HepG2 (cell line): ENCODE measurements around the gene BPIFA1. TPM values are rescaled to one million over a fixed set of nuclear protein-coding genes. Genes with fewer than 3 reads are reported as not detected.
A peak's percentile ranks its signal among the peaks of the same experiment; 100 is the strongest.

Source experiments
- ATRX ChIP-seq: sonication (generic); formaldehyde crosslinking; IDR thresholded peaks from 2 replicates; pipeline ENCODE4 v1.4.0; 2020; ENCODE audit warnings: missing genetic modification reagents, borderline replicate concordance
- CREM ChIP-seq, 2 experiments: sonication (generic) in 1 of 2; formaldehyde crosslinking in 1 of 2; IDR thresholded peaks; 2 replicates each; pipeline versions ENCODE4 v1.4.0 to v1.6.1; 2016 to 2020; ENCODE audit warnings: antibody characterized with exemption in 1 of 2, mild to moderate bottlenecking in 1 of 2, missing genetic modification reagents in 1 of 2
- DMAP1 ChIP-seq: IDR thresholded peaks from 2 replicates; pipeline ENCODE4 v1.6.1; 2016
- IKZF4 ChIP-seq: sonication (generic); formaldehyde crosslinking; IDR thresholded peaks from 2 replicates; pipeline ENCODE4 v1.5.1; 2020; ENCODE audit warnings: borderline replicate concordance, mild to moderate bottlenecking, low read depth, missing genetic modification reagents; ENCODE audit errors: not compliant biosample characterization
- KAT2B ChIP-seq: fragments of 150-350 bp; IDR thresholded peaks from 2 replicates; pipeline ENCODE4 v1.6.1; 2014; ENCODE audit warnings: low read depth, low read length, borderline replicate concordance
- KLF15 ChIP-seq: sonication (generic); formaldehyde crosslinking; IDR thresholded peaks from 2 replicates; pipeline ENCODE4 v1.8.1; 2023; ENCODE audit warnings: borderline replicate concordance, mild to moderate bottlenecking, inconsistent platforms, missing genetic modification reagents, mixed read lengths
- MAFK ChIP-seq, 2 experiments: IDR thresholded peaks in 1 of 2; conservative IDR thresholded peaks in 1 of 2; 2 replicates each; pipeline ENCODE4 v1.6.1; 2011; ENCODE audit warnings: improper control_type of control experiment in 2 of 2, low read length in 2 of 2
- MBD4 ChIP-seq: IDR thresholded peaks from 2 replicates; pipeline ENCODE4 v1.6.1; 2012; ENCODE audit warnings: low read length, inconsistent platforms, borderline replicate concordance
- NFKB2 ChIP-seq: sonication (generic); formaldehyde crosslinking; IDR thresholded peaks from 2 replicates; pipeline ENCODE4 v1.4.0; 2020; ENCODE audit warnings: missing genetic modification reagents, borderline replicate concordance
- SIN3A ChIP-seq: IDR thresholded peaks from 2 replicates; pipeline ENCODE4 v1.6.1; 2011; ENCODE audit warnings: low read depth, mild to moderate bottlenecking, control low read depth, low read length, borderline replicate concordance
- SMARCE1 ChIP-seq: fragments of 450-650 bp; IDR thresholded peaks from 2 replicates; pipeline ENCODE4 v1.6.1; 2017; ENCODE audit warnings: borderline replicate concordance
- YEATS4 ChIP-seq: sonication (generic); formaldehyde crosslinking; IDR thresholded peaks from 2 replicates; pipeline ENCODE4 v1.4.0; 2020; ENCODE audit warnings: missing genetic modification reagents, borderline replicate concordance
- ZBTB38 ChIP-seq: sonication (generic); formaldehyde crosslinking; IDR thresholded peaks from 2 replicates; pipeline ENCODE4 v1.5.1; 2020; ENCODE audit warnings: mild to moderate bottlenecking, missing genetic modification reagents
- ZFX ChIP-seq: sonication (generic); formaldehyde crosslinking; IDR thresholded peaks from 2 replicates; pipeline ENCODE4 v1.4.0; 2020; ENCODE audit warnings: mild to moderate bottlenecking, low read depth, missing genetic modification reagents, moderate library complexity
- ZKSCAN8 ChIP-seq: IDR thresholded peaks from 2 replicates; pipeline ENCODE4 v1.6.1; 2016; ENCODE audit warnings: borderline replicate concordance, missing genetic modification reagents, missing compliant biosample characterization
- ZNF292 ChIP-seq: sonication (generic); formaldehyde crosslinking; IDR thresholded peaks from 2 replicates; pipeline ENCODE4 v1.8.1; 2022; ENCODE audit warnings: mild to moderate bottlenecking, low read depth, missing genetic modification reagents, borderline replicate concordance
- ZNF569 ChIP-seq: sonication (generic); formaldehyde crosslinking; IDR thresholded peaks from 2 replicates; pipeline ENCODE4 v1.5.0; 2020; ENCODE audit warnings: mild to moderate bottlenecking, missing genetic modification reagents, moderate library complexity, borderline replicate concordance
- ZNF672 ChIP-seq: sonication (generic); formaldehyde crosslinking; IDR thresholded peaks from 2 replicates; pipeline ENCODE4 v1.8.1; 2022; ENCODE audit warnings: missing genetic modification reagents
- ZNF75D ChIP-seq: sonication (generic); formaldehyde crosslinking; IDR thresholded peaks from 2 replicates; pipeline ENCODE4 v1.8.1; 2023; ENCODE audit warnings: missing genetic modification reagents, mild to moderate bottlenecking, borderline replicate concordance
- ZNF777 ChIP-seq: sonication (generic); formaldehyde crosslinking; IDR thresholded peaks from 2 replicates; pipeline ENCODE4 v1.4.0; 2020; ENCODE audit warnings: missing genetic modification reagents
- ZSCAN29 ChIP-seq: sonication (generic); formaldehyde crosslinking; conservative IDR thresholded peaks from 2 replicates; pipeline ENCODE4 v1.4.0; 2020; ENCODE audit warnings: mild to moderate bottlenecking, missing genetic modification reagents
- polyA plus RNA-seq, 8 experiments: library from polyadenylated mRNA; depleted of rRNA in 3 of 8; stranded (reverse) in 7 of 8; unstranded in 1 of 8; fragments of >200 nt; fragmentation: Illumina TruSeq in 4 of 8; extraction: Trizol in 4 of 8; gene quantifications; 2 replicates each; pipeline versions ENCODE4 v1.2.1 to v1.2.3, GENCODE V29; 2011 to 2016; ENCODE audit warnings: low read depth in 4 of 8, missing spikeins in 1 of 8, mixed read lengths in 1 of 8; ENCODE audit not compliant: insufficient read depth in 1 of 8
- total RNA-seq, 5 experiments: library from RNA; depleted of rRNA; stranded (reverse); fragments of >200 nt; fragmentation: Illumina TruSeq; extraction: Trizol; gene quantifications; 2 replicates each; pipeline ENCODE4 v1.2.3, GENCODE V29; 2016; ENCODE audit warnings: low read depth in 1 of 5
- TF ChIP-seq, protein P1 (sequence below): sonication (generic); formaldehyde crosslinking; IDR thresholded peaks from 2 replicates; pipeline ENCODE4 v1.5.1; 2020; ENCODE audit warnings: missing genetic modification reagents, mild to moderate bottlenecking, borderline replicate concordance
- TF ChIP-seq, protein P2 (sequence below): IDR thresholded peaks from 2 replicates; pipeline ENCODE4 v1.6.1; 2012; ENCODE audit warnings: low read length, improper control_type of control experiment
- TF ChIP-seq, protein P3 (sequence below): sonication (generic); IDR thresholded peaks from 2 replicates; pipeline ENCODE4 v1.6.1; 2016; ENCODE audit warnings: low read depth, borderline replicate concordance

Gene BPIFA1
- total and polyA plus RNA-seq, 2 of the 13 experiments (the other 11 are each of a cell fraction or from before 2014, with no cell fraction given): not detected

DNA sequence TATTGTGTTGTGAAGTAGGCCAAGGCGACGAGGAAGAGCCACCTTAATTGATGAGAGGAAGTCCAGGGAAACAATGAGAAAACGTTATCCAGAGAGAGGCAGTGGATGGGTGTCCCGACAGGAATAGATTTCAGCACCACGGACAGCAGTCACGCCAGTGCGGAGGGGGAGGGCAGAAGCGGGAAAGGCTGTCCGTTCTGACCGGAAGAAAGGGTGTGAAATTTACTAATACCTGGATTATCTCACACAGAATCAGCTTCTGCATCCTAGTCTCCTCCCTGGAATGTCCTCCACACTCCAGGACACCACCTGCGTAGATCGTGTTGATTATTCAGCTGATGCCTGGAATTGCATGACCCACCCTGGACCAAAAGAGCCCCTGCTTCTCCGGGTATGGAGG, 26.0 kb upstream of the BPIFA1 start (continued):
- TF ChIP-seq IKZF4 (CRISPR knock-in tag): peak; percentile 98
- TF ChIP-seq ZNF569 (CRISPR knock-in tag): 0 out of 2 replicates have a peak, but pooled peaks have one; percentile 66
- TF ChIP-seq MAFK (conservative IDR thresholded peaks at IDR 0.05 in 1 of 2, IDR thresholded peaks at IDR 0.05 in 1 of 2; ENCODE audit: low read length in 2 of 2): no peak
- no peak for TF ChIP-seq ZSCAN29
- no peak for TF ChIP-seq ZFX (CRISPR knock-in tag)
- TF ChIP-seq SIN3A: 0 out of 2 replicates have a peak, but pooled peaks have one; percentile 55
- peak; percentile 79; the same call in 1 of the 2 replicates for TF ChIP-seq ZNF672 (CRISPR knock-in tag)
- TF ChIP-seq, protein P1, sequence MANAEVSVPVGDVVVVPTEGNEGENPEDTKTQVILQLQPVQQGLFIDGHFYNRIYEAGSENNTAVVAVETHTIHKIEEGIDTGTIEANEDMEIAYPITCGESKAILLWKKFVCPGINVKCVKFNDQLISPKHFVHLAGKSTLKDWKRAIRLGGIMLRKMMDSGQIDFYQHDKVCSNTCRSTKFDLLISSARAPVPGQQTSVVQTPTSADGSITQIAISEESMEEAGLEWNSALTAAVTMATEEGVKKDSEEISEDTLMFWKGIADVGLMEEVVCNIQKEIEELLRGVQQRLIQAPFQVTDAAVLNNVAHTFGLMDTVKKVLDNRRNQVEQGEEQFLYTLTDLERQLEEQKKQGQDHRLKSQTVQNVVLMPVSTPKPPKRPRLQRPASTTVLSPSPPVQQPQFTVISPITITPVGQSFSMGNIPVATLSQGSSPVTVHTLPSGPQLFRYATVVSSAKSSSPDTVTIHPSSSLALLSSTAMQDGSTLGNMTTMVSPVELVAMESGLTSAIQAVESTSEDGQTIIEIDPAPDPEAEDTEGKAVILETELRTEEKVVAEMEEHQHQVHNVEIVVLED (CRISPR knock-in tag): peak; percentile 62; the same call in 1 of the 2 replicates
- peak; percentile 50; the same call in 1 of the 2 replicates for TF ChIP-seq ZNF777 (CRISPR knock-in tag)
- TF ChIP-seq ZKSCAN8: peak; percentile 90
- TF ChIP-seq MBD4: no peak
- TF ChIP-seq ZNF75D (CRISPR knock-in tag): peak; percentile 93
- no peak for TF ChIP-seq CREM (IDR thresholded peaks at IDR 0.05)
- no peak for TF ChIP-seq CREM (CRISPR knock-in tag; IDR thresholded peaks at IDR 0.05)
- TF ChIP-seq YEATS4 (CRISPR knock-in tag): peak; percentile 63
- TF ChIP-seq, protein P2, sequence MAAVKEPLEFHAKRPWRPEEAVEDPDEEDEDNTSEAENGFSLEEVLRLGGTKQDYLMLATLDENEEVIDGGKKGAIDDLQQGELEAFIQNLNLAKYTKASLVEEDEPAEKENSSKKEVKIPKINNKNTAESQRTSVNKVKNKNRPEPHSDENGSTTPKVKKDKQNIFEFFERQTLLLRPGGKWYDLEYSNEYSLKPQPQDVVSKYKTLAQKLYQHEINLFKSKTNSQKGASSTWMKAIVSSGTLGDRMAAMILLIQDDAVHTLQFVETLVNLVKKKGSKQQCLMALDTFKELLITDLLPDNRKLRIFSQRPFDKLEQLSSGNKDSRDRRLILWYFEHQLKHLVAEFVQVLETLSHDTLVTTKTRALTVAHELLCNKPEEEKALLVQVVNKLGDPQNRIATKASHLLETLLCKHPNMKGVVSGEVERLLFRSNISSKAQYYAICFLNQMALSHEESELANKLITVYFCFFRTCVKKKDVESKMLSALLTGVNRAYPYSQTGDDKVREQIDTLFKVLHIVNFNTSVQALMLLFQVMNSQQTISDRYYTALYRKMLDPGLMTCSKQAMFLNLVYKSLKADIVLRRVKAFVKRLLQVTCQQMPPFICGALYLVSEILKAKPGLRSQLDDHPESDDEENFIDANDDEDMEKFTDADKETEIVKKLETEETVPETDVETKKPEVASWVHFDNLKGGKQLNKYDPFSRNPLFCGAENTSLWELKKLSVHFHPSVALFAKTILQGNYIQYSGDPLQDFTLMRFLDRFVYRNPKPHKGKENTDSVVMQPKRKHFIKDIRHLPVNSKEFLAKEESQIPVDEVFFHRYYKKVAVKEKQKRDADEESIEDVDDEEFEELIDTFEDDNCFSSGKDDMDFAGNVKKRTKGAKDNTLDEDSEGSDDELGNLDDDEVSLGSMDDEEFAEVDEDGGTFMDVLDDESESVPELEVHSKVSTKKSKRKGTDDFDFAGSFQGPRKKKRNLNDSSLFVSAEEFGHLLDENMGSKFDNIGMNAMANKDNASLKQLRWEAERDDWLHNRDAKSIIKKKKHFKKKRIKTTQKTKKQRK: no peak
- no peak for TF ChIP-seq ATRX (CRISPR knock-in tag)
- TF ChIP-seq DMAP1: no peak
- peak; percentile 93; the same call in 1 of the 2 replicates for TF ChIP-seq KLF15 (CRISPR knock-in tag)
- no peak for TF ChIP-seq ZNF292 (CRISPR knock-in tag)
- TF ChIP-seq, protein P3, sequence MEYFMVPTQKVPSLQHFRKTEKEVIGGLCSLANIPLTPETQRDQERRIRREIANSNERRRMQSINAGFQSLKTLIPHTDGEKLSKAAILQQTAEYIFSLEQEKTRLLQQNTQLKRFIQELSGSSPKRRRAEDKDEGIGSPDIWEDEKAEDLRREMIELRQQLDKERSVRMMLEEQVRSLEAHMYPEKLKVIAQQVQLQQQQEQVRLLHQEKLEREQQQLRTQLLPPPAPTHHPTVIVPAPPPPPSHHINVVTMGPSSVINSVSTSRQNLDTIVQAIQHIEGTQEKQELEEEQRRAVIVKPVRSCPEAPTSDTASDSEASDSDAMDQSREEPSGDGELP: no peak
- TF ChIP-seq ZBTB38 (CRISPR knock-in tag): peak; percentile 74
- no peak for TF ChIP-seq KAT2B
- no peak for TF ChIP-seq SMARCE1
- TF ChIP-seq NFKB2 (CRISPR knock-in tag): peak; percentile 98
